HG03280 (cell line): ENCODE results near the gene SECTM1.

ENCODE experiments used
- ATAC-seq: cut with Tn5 transposase; IDR thresholded peaks from one replicate; pipeline ENCODE4 v1.9.1; 2021; ENCODE audit warnings: mild to moderate bottlenecking, moderate library complexity; ENCODE audit not compliant: unreplicated experiment

Gene SECTM1

GRCh38 chr17:82301916-82302567, 31.5 kb downstream of the SECTM1 start:
- ATAC-seq, result no peak

- no peak for ATAC-seq
Observed at GRCh38 chr17:82301300-82301915, 32.2 kb downstream of the SECTM1 start.

GRCh38 chr17:82300707-82301270, 32.8 kb downstream of the SECTM1 start:
- ATAC-seq, result no peak

GRCh38 chr17:82300228-82300627, 33.3 kb downstream of the SECTM1 start:
- no peak for ATAC-seq

- no peak for ATAC-seq
Observed at GRCh38 chr17:82299452-82299851, 34.1 kb downstream of the SECTM1 start.

- ATAC-seq, result no peak
Observed at GRCh38 chr17:82298538-82299421, 34.8 kb downstream of the SECTM1 start.

GRCh38 chr17:82297714-82298537, 35.6 kb downstream of the SECTM1 start:
- peak; percentile 44 for ATAC-seq

- ATAC-seq, result no peak
Observed at GRCh38 chr17:82297280-82297713, 36.3 kb downstream of the SECTM1 start.

GRCh38 chr17:82296511-82297279, 36.9 kb downstream of the SECTM1 start:
- ATAC-seq, result no peak

- no peak for ATAC-seq
Observed at GRCh38 chr17:82295472-82295814, 38.1 kb downstream of the SECTM1 start.

- ATAC-seq, result no peak
Observed at GRCh38 chr17:82294064-82294773, 39.3 kb downstream of the SECTM1 start.

- ATAC-seq, result peak; percentile 98
Observed at GRCh38 chr17:82292251-82293154, 41.1 kb downstream of the SECTM1 start.

GRCh38 chr17:82291582-82292250, 41.9 kb downstream of the SECTM1 start:
- no peak for ATAC-seq

GRCh38 chr17:82287868-82288801, 45.4 kb downstream of the SECTM1 start:
- no peak for ATAC-seq

- ATAC-seq, result no peak
Observed at GRCh38 chr17:82287013-82287867, 46.3 kb downstream of the SECTM1 start.

- no peak for ATAC-seq
Observed at GRCh38 chr17:82285141-82285540, 48.4 kb downstream of the SECTM1 start.
